HG02884 (cell line): Measurements from ENCODE around the gene TTLL5.
"Not testable (repeated sequence)": the region's sequence is repeated elsewhere in the genome, so short reads cannot be mapped to it uniquely, and the experiment has no call there.

ENCODE experiments used
- ATAC-seq: cut with Tn5 transposase; IDR thresholded peaks from one replicate; pipeline ENCODE4 v1.9.1; 2021; ENCODE audit warnings: mild to moderate bottlenecking, moderate library complexity; ENCODE audit not compliant: unreplicated experiment

TTLL5 gene

DNA sequence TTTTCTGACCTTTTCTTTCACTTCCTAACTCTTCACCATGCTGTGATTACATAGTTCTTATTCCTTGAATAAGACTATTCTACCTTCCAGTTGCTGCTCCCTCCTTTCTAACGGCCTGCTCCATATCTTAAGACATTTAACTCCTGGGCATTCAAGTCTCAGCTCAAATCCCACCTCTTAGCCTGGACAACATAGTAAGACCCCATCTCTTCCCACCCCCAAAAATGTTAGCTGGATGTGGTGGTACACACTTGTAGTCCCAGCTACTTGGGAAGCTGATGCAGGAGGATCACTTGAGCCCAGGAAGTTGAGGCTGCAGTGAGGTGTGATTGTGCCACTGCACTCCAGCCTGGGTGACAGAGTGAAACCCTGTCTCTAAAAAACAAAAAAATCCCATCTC, 11.3 kb upstream of the TTLL5 start:
- ATAC-seq, result no peak

DNA sequence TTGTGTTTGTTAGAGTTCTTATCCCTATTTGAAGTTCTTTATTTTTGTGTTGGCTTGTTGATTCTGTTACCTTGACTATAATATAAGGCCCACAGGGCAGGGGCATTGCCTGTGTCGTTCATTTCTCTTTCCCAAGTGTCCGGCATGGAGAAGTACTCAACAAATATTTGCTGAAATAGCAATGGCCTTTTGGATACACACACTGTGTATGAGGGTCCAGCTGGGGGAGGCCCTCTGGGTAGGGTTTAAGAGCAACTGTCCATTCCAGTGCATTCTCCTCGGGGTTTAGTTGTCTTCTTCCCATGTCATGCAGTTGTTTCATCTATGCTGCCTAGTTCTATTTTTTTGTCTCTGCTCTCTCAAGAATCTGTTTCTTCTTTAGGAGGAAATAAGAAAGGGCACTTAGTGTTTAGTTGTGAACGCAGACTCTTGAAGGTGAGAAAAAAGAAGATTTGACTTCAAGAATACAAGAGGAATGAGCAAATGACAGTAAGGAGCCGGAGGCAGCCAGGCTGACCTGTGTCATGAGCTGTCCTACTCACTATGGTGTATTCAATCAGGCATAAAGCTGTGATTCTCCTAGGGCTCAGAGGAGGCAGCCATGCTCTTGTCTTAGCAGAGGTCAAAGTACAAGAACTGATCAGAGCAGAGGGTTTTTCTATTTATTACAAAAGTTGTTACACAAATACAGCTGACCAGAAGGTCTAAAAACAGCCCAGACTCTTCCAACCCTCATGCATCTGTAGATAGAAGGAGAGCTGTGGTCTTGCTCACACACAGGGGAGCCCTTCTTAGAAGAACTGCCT, 10.6 kb upstream of the TTLL5 start:
- no peak for ATAC-seq

DNA sequence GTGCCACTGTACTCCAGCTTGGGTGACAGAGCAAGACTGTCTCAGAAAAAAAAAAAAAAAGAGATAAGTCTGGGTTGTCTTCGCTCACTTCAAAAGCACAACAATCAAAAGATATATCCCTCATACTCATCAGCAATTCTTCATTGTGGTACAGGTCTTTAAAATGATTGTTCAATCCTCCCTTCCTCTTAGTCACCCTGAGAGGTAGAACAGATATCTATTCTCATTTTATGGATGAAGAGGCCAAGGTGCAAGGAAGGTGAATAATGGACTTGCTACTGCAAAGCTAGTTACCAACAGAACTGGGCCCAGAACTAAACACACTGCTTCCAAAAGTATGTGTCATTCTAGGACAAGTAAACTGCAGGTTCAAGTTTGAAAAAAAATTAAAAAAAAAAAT, 7.5 kb upstream of the TTLL5 start:
- ATAC-seq, result no peak

DNA sequence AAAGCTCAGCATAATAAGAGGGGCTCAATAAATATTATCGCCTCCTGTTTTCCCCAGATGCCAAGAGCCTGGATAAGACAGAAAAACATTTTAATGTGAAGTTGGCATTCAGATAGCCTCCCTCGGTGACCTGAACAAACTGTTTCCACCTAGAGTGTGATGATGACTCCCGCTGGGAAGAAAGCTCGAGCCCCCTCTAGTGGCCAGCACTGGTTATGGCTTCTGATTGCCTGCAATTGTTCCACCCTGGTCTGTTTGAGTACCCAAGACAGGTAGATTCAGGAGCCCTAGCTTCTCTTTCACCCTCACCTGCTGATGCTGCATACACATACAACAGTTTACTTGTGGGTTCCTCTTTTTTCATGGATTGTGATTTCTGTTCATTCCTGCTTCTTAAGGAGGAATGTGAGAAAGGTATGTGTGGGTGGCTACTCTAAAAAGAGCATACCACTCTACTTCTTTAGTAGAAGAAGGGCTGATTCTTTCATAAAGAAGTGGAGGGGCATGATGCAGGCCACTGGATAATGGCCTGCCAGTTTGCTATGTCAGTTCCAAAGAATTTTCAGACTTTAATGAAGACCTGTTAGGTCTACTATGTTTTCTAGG, 6.8 kb upstream of the TTLL5 start:
- ATAC-seq, result no peak

DNA sequence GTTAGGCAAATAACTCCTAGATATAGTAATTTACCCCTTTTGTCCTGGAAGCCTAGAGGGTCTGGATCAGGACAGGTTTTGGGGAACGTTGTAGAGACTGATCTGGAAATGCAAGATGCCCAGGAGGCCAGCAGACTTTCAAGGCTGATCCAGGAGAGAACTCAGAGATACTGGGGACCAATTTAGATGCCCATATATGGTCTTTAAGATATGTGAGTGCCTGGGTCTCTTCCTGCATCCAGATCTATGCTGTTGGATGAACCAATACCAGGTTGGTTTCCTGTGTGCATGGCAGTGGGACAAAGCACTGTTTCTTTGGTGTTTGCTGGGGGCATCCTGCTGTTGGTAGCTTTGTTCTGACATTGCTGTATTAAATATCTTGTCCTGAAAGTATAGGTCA, 5.8 kb upstream of the TTLL5 start:
- ATAC-seq, result no peak

DNA sequence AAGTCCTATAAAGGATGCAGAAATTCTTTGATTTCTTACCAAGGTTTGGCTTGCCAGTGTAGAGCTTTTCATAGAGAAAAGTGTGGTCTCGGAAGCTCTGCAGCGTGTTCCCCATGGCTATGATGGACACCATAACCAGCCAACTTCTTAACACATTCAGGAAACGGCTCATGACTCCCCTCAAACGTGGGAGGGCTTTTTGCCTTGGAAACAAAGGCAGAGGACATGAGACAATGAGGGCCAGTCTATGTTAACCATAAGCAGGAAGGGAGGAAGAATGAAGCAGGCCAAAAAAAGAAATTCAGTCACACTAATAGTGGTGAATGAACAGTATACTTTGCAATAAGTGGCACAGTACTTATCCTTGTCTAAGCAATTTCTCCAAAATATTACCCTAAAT, 3.7 kb upstream of the TTLL5 start:
- ATAC-seq, result no peak

DNA sequence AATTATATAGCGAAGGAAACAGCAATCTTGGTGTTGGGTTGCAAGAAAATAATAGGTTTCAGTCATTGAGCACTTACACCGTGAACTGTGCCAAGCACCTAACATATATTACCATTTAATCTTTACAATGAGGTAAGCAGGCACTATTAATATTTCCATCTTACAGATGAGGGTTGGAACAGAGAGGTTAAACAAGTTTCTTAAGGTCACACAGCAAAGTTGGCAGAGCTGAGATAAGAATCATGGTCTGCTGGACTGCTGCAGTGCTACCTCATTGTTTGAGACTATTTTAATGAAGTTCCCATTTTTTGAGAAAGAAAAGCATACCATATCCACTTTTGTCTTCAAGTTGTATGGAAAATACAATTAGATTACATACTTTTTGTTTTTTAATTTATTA, 2.1 kb upstream of the TTLL5 start:
- no peak for ATAC-seq

DNA sequence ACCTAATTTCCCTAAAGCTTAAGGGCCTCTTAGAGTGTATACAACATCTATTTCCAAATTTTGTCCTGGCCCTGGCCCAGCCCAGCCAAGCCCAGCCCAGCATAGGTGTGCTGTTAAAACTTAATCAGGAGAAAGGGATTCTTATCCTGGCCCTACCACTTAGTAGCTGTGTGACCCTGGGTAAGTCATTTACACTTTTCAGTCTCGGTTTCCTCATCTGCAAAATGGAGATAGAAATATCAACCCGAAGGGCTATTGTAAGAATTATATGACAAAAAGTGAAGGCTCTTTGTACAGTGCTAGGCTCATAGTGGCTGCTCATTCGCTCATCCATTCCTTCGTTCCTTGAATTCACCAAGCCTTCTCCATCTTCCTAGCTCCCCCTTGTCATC, 812 bp upstream of the TTLL5 start:
- ATAC-seq, result no peak

DNA sequence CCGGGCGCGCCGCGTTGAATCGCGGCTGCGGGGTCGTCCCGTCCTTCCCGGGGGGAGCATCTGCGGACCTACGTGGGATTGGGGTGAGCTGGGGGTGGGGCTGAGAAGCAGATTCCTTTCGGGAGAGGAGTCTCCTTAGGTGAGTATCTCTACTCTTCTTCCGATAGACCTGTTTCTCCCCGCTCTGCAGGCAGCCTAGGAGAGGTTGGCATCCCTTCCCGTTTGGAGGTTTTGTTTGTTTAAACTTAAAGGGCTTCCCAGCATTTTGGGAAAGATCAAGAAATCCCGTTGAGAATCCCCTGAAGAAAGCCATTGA, 411 bp downstream of the TTLL5 start:
- ATAC-seq, result no peak

DNA sequence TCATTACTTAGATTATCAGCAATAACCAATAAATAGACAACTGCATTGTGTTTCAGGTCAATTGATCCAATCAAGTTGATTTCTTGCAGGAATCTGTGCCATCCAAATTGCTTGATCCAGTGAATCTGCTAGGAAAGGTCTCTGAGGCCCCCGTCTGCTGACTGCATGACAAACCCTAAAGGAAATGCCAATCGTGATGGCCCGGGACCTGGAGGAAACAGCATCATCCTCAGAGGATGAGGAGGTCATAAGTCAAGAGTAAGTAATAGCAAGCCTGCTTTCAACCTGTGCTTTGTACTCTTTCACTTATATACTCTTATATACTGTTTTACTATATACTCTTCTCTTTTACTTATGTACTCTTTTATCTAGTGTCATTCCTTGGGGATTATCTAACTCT, 1.9 kb downstream of the TTLL5 start:
- no peak for ATAC-seq

DNA sequence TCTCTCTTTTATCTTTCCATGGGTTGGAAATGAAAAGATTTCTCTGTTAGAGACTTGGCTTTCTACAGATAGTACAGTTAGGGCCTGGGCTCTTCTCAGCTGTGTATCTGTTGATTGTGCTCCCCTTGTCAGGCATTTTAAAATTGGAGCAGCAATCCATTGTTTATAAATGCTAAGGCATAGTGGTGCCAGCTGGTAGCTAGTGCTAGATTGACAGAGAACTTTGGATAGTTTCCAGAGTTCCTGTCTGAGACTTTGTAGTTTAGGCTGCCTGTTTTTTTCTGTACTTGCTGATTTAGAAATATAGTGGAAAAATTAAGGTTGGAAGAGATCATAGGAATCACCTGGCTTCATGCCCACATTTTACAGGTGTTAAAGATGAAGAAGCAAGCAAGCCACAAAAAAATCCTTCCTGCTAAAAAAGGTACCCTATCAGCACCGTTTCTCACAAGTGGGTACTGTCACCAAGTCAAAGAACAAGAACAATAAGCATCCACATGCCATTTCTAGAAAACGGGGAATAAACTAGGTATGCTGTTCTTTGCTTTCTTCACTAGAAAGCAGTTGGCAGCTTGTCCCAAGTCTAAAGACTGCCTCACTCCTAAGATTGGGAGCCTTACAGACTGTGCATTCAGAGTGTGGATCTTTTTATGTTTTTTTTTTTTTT, 6.2 kb downstream of the TTLL5 start:
- no peak for ATAC-seq

DNA sequence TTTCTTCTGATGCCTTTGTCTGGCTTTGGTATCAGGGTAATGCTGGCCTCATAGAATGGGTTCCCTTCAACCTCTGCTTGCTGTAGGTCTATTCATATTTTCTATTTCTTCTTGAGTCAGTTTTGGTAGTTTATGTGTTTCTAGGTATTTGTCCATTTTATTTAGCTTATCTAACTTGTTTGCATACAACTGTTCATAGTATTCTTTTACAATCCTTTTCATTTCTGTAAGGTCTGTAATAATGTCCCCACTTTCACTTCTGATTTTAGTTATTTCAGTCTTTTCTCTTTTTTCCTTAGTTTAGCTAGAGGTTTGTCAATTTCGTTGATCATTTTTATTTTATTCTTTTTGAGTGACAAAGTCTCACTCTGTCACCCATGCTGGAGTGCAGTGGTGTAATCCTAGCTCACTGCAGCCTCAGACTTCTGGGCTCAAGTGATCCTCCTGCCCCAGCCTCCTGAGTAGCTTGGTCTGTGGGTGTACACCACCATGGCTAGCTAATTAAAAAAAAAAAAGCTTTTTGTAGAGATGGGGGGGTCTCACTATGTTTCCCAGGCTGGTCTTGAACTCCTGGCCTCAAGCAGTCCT, 11.7 kb downstream of the TTLL5 start:
- no peak for ATAC-seq

DNA sequence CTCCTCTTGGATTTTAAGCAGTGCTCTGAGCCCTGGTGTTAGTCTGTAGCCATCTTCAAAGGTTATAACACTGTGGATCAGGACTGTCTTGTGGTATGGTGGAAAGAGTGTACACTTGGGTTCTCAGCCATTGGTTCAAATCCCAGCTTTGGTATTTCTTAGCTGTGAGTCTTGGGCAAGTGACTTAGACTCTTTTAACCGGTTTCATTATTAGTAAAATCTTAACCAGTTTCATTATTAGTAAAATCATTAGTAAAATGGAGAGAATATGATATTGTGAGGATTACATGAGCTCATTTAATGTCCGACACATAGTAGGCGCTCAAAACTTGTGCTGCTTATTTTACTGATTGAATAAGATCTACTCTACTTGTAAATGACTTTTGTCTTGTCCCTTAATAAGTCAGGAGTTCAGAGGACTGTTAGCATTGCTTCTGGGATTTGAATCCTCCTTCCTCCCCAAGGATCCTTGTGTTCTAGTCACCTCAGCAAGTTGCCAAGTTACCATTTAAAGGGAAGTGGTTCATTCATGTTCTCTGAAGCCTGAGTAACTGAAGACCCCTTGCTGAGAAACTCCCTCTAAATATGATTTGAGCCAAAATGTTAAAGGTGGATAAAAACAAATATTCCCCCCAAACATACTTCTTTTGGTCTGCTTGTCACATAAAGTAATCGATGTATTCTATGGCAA, 12.4 kb downstream of the TTLL5 start:
- ATAC-seq, result peak; percentile 66

DNA sequence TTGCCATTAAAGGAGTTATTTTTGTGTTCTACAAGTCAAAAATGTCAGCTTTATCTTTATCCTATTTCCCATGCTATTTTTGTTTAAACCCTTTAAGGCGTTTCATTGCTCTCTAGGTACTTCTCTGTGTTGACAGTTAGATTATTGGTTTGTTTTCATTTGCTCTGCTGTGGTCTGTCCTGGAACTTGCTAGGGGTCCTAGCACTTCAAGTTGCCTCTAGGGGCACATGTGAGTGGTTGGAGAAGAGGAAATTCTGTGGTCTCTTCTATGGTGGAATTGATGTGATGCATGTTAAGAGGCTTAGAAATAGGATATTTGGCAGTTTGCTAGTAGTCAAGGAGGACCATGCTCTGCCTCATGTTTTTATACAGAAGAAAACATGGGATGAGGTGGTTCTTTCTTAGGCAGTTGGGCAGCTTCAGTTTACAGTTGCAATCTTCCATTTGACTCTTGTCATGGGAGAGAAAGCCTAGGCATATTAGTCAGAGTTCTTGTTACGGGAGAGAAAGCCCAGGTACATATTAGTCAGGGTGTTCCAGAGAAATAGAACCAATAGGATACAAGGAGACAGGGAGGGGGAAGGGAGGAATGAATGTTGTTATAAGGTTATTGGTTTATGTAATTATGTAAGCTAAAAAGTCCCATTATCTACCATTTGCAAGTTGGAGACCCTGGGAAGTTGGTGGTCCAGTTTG, 14.4 kb downstream of the TTLL5 start:
- no peak for ATAC-seq

DNA sequence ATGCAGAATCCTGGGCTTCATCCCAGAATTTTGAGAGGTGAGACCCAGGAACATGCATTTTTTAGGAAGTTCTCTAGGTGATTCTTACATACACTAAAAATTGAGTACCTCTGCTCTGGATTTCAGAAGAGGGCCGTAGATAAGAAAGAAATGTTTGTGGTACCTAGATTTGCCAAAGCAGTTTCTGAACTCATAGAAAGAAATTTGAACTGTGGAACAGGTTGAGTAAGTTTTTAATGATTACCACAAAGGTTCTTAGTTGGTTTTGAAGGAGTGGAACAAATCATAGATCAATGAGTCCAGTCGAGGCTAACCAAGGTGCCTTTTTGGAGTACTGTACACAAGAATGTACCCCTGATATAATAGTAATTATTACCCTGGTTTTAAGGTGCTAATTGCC, 24.9 kb downstream of the TTLL5 start:
- no peak for ATAC-seq

DNA sequence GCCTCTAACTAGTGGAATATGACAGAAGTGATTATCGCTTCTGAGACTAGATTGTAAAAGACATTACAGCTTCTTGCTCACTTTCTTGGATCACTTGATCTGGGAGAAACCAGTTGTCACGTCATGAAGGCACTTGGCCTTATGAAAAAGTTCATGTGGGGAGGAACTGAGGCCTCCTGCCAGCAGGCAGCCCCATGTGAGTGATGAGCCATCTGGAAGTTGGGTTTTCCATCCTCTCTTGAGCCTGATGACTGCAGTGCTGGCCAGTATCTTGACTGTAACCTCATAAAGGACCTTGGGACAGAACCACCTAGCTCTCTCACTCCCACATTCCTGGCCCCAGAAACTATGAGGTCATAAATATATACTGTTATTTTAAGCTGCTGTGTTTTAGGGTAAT, 28.0 kb downstream of the TTLL5 start:
- no peak for ATAC-seq

DNA sequence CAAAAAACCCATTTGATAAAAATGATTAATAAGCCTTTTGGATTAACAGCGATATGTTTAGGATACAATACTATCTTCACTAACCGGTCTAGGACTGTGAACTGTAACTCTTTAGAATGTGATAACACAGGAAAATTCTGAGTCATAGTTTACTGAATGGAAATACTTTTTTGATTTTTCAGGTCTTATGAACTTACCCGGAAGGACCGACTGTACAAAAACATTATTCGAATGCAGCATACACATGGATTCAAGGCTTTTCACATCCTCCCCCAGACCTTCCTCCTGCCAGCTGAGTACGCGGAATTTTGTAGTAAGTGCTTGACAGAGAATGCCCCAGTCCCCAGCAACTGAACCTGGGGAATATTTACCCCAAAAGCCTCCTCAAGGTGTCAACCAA, 29.0 kb downstream of the TTLL5 start:
- ATAC-seq, result no peak

DNA sequence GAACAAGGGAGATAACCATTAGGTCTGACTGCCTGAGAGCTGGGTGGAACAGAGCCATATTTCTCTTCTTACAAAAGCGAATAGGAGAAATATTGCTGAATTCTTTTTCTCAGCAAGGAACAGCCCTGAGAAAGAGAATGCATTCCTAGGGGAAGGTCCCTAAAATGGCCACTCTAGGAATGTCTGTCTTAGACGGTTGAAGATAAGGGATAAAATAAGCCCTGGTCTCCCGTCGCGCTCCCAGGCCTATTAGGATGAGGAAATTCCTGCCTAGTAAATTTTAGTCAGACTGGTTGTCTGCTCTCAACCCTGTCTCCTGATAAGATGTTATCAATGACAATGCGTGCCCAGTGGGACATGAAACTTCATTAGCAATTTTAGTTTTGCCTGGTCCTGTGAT, 34.0 kb downstream of the TTLL5 start:
- ATAC-seq, result not testable (repeated sequence)

DNA sequence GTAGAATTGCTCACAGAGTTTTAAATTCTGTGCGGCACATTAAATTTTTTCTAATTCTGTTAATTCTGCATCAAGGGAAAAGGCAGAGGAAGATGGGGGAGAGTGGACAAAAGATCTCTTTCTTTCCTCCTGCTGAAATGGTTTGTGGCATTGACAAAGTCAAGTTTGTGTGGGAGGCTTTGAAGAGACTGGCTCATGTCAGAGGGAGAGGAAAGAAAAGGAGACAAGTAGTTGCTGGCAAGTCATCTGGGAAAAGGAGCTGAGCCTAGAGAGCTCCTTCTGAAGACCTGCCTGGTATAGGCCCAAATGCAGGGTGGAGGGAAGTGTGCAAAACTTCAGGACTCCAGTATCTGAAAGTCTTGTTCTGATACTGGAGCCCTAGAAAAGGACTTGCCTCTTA, 36.3 kb downstream of the TTLL5 start:
- ATAC-seq, result no peak

DNA sequence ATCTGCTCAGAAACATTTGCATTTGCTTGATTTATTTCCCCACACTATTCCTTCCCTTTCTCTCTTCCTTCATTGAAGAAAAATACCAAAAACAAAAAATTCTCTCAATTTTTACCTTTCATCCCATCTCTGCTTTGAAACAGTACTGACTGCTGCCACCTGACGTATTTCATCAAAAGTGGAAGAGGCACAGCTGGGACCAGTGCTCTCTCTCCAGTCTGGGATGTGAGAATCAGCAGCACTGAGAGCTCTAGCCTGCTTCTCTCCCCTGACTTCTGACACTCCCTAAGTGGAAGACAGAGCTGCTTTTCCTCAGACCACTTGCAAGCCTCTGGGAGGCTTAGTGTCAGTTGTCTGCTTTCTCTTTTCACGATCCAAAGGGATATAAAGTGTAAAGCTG, 36.9 kb downstream of the TTLL5 start:
- no peak for ATAC-seq

DNA sequence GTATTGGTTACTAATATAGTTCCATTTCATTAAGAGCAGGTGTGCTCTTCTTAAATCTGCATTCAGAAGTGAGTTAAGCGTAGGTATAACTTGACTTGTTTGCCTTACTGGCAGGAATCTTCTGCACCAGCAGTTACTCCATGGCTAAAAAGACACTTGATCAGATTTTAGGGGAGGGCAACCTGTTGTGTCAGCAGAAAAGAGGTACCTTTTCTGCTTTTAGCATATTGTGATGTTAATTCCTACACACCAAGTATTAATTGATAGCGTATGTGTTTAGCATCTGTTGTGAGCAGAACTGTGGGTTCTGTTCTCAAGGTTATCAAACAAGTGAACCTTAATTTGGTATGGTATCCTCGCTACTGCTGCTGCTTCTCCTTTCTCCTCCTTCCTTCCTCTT, 38.3 kb downstream of the TTLL5 start:
- ATAC-seq, result no peak
